Dendritic cell treated with granulocyte-macrophage colony-stimulating factor and Interleukin-4, amounts not matched to agents 40 ng/mL and 50 ng/mL, for 4 days (primary cell): ENCODE data around the gene TBC1D8.

Source experiments
- H3K27ac Mint-ChIP-seq: one replicate; pipeline ENCODE4 v1.8.0; 2022; ENCODE audit warnings: mild to moderate bottlenecking, mixed read lengths
- H3K27me3 Mint-ChIP-seq: one replicate; pipeline ENCODE4 v1.8.0; 2022; ENCODE audit warnings: mild to moderate bottlenecking, mixed read lengths
- H3K36me3 Mint-ChIP-seq: one replicate; pipeline ENCODE4 v1.8.0; 2022; ENCODE audit warnings: low read depth, mixed read lengths
- H3K4me1 Mint-ChIP-seq: one replicate; pipeline ENCODE4 v1.8.0; 2022; ENCODE audit warnings: low read depth, mixed read lengths
- H3K4me3 Mint-ChIP-seq: one replicate; pipeline ENCODE4 v1.8.0; 2022; ENCODE audit warnings: mild to moderate bottlenecking, moderate library complexity, mixed read lengths
- H3K9me3 Mint-ChIP-seq: one replicate; pipeline ENCODE4 v1.8.0; 2022; ENCODE audit warnings: mixed read lengths
- intact Hi-C: fragments of 100-400 bp; cut with micrococcal nuclease; formaldehyde crosslinking; loops from one replicate; pipeline ENCODE4 v1.15.0; 2022

The TBC1D8 gene

DNA sequence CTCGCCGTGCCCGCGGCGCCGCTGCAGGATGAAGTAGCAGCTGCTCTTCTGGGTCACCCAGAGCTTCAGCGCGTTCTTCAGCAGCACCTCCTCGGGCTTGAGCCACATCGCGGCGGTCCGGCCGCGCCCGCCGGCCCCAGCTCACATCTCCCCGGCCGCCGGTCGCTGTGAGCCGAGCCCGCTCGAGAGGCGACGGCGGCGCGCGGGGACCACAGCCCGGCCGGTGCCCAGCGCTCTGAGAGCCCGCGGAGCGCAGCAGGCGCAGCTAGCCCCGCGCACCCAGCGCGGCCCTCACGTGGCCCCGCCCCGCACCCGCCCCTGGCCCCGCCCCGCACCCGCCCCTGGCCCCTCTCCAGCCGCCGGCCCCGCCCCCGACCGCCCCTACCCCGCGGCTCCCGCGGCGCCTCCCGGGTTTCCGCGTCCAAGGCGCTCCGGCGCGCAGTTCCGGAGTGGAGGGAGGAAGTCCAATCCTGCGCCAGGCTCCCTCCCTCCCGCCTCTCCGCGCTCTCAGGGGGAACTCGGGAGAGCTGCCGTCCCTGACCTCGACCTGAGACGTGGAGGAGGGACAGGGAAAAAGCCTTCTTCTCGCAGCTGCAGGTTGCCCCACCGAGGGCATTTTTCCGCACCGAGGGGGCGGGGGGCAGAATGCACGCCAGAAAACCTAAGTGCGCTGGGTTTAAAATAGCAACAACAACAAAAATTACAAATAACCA, at the start of gene TBC1D8:
Gene TBC1D8, minus strand, starts transcription at position 237 of the 713 bp plus-strand sequence. Its CDS starts 129 bp downstream, at position 108.
- peaks cover 6% of the 10 kb centered on the region for H3K36me3 Mint-ChIP-seq
- peak within 1 kb of the TSS; percentile 79 for H3K27ac Mint-ChIP-seq
- intact Hi-C loops, result loop anchor here (5.0 kb wide), 2 partner anchors 41 to 114 kb away; no protein-coding TSS in a partner anchor
- peaks cover 17% of the 10 kb centered on the region for H3K27me3 Mint-ChIP-seq
- peaks cover 46% of the 10 kb centered on the region for H3K4me1 Mint-ChIP-seq
- no peaks in the 10 kb centered on the region for H3K9me3 Mint-ChIP-seq
- H3K4me3 Mint-ChIP-seq, result peak within 1 kb of the TSS; percentile 91

DNA sequence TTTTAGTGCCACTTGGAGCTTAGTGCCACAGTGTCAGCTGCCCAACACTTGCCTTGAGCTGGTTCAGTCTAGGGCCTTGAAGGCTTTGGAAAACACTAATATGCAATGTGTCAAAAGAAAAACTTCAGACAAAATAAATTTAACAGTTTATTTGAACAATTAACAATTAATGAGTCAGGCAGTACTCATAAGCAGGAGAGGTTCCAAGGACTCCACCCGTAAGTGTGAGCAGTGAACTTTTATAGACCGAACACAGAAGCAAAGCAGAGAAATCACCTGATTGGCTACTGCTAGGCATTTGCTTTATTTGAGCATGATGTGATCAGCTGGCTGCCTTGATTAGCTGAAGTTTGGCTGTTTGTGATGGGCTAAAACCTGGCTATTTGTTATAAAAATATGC, 49.5 kb upstream of the TBC1D8 start:
- Mint-ChIP-seq H3K4me1 (peaks cover 5% of the 10 kb centered on the region), H3K4me3 (no peak overlapping the region), H3K9me3 (no peaks in the 10 kb centered on the region), H3K27me3 (no peaks in the 10 kb centered on the region), H3K36me3 (no peaks in the 10 kb centered on the region), H3K27ac (no peak overlapping the region)
- intact Hi-C loops, result no loop called here

DNA sequence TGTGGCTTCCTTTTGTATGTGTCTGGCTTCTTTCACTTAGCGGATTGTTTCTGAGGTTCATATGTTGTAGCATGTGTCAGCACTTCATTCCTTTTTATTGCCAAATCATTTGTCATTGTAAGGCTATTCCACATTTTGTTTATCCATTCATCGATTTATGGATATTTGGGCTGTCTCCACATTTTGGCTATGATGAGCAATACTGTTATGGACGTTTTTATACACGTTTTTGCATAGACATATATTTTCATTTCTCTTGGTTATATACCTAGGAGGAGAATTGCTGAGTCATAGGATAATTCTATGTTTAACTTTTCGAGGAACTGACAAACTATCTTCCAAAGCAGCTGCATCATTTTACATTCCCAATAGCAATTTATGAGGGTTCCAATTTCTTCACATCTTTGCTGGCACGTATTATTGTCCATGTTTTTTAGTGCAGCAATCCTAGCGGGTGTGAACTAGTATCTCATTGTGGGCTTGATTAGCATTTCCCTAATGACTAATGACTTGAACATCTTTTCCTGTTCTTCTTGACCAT, 48.1 kb upstream of the TBC1D8 start:
- H3K4me3 Mint-ChIP-seq, result no peak overlapping the region
- intact Hi-C loops, result no loop called here

DNA sequence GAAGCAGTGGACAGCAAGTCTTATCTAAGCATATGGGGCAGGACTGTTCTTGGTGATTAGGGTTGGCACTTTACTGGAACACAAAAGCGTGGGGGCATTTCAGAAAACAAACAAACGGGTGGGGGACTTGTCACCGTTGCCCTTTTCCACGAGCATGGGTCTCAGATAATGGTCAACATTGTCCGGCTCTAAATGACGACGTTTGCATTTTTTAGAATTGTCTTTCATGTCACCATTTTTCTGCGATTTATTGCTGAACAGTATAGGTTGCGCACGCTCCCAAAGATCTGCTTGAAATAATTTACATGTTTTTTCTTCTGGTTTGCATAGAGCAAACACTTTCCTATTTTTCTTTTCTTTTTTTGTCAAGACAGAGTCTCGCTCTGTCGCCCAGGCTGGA, 46.6 kb upstream of the TBC1D8 start:
- intact Hi-C loops, result no loop called here
- H3K9me3 Mint-ChIP-seq, result no peaks in the 10 kb centered on the region
- no peaks in the 10 kb centered on the region for H3K36me3 Mint-ChIP-seq
- H3K4me3 Mint-ChIP-seq, result no peak overlapping the region
- no peak overlapping the region for H3K27ac Mint-ChIP-seq
- H3K27me3 Mint-ChIP-seq, result peaks cover 2% of the 10 kb centered on the region
- H3K4me1 Mint-ChIP-seq, result peaks cover 11% of the 10 kb centered on the region

More for the DNA sequence above, 48.1 kb upstream of the TBC1D8 start:
- Mint-ChIP-seq H3K27me3 (no peaks in the 10 kb centered on the region), H3K4me1 (peaks cover 5% of the 10 kb centered on the region), H3K36me3 (no peaks in the 10 kb centered on the region), H3K9me3 (no peaks in the 10 kb centered on the region), H3K27ac (no peak overlapping the region)

DNA sequence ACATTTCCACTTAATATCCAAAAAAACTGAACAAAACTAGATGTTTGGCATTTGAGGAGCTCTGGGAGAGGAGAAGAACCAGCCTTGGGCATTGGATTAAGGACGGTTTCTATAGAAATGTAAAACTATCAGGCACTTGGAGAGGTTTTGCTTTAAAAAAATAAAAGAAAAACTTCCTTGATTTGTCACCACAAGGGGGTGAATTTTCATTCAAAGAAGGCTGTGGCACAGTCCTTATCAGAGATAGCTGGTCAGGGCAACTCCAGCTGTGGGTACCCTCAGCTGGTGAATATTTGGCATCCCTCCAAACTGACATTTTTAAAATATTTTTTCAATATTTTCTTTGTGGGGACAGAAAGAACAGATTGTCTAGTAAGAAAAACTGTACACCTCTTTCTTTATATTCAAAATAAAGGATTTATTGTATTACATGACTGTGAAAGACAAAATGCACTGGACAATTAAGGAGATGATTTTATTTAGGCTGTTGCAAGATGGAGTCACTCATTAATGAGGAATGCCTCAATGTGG, 46.1 kb upstream of the TBC1D8 start:
- Mint-ChIP-seq H3K36me3 (no peaks in the 10 kb centered on the region), H3K27me3 (peaks cover 2% of the 10 kb centered on the region), H3K4me3 (no peak overlapping the region), H3K9me3 (no peaks in the 10 kb centered on the region), H3K4me1 (peaks cover 12% of the 10 kb centered on the region), H3K27ac (no peak overlapping the region)
- intact Hi-C loops, result no loop called here

DNA sequence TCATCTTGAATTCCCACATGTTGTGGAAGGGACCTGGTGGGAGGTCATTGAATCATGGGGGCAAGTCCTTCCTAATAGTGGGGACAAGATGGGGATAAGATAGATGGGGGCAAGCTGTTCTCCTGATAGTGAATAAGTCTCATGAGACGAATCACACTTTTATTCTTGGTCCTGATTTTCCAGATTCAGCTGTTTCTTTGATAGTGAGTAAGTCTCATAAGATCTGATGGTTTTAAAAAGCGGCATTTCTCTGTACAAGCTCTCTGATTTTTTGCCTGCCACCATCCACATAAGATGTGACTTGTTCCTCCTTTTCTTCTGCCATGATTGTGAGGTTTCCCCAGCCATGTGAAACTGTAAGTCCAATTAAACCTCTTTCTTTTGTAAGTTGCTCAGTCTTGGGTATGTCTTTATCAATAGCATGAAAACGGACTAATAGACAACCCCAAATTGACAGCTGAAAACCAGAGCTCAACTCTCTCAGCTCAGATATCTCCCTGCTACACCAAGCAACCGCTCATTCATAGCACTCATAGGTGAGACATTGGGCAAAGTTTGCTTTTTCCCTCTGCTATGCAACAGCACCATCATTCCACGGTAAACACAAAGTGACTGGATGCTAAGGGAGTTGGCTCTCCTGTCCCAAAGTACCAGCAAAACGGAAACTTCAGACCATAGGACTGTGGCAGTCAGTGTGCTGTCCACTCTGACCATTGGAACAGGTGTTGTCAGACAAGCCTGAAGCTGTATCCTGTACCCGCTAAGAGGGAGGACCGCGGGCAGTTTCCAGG, 44.9 kb upstream of the TBC1D8 start:
- Mint-ChIP-seq H3K4me1 (peaks cover 18% of the 10 kb centered on the region), H3K27me3 (peaks cover 2% of the 10 kb centered on the region), H3K36me3 (no peaks in the 10 kb centered on the region), H3K9me3 (no peaks in the 10 kb centered on the region), H3K27ac (no peak overlapping the region), H3K4me3 (no peak overlapping the region)
- intact Hi-C loops, result no loop called here

DNA sequence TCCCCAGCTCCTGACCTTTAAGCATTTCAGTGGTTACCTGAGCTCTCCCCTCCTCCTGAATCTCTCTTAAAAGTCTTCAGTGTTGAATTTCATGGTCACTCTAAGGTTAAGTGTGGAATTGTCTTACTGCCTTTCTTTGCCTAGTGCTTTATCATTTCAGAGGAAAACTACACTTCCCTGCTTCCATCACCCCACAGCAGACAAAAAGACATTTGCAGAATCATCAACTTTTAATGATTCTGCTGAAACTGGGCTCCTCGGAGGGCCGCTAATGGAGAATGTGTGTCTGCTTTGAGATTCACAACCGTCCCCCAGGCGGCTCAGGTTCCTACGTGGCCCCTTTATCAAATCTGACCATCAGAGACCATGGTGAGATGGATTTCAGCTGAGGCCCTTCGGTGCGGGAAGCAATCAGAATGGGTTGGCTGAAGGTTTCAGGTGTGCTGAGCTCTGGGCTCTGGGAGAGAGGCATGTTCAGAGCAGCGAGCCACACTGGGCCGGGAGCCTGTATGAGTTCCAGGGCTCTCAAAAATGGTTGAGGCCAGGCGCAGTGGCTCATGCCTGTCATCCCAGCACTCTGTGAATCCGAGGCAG, 41.9 kb upstream of the TBC1D8 start:
- peak overlapping the region; percentile 12 for H3K27ac Mint-ChIP-seq
- intact Hi-C loops, result loop anchor here (5.0 kb wide), 1 partner anchor 41 kb away; the partner anchor contains the start of gene TBC1D8
- peaks cover 11% of the 10 kb centered on the region for H3K9me3 Mint-ChIP-seq
- H3K4me1 Mint-ChIP-seq, result peaks cover 23% of the 10 kb centered on the region
- H3K4me3 Mint-ChIP-seq, result no peak overlapping the region
- peaks cover 2% of the 10 kb centered on the region for H3K27me3 Mint-ChIP-seq
- no peaks in the 10 kb centered on the region for H3K36me3 Mint-ChIP-seq

DNA sequence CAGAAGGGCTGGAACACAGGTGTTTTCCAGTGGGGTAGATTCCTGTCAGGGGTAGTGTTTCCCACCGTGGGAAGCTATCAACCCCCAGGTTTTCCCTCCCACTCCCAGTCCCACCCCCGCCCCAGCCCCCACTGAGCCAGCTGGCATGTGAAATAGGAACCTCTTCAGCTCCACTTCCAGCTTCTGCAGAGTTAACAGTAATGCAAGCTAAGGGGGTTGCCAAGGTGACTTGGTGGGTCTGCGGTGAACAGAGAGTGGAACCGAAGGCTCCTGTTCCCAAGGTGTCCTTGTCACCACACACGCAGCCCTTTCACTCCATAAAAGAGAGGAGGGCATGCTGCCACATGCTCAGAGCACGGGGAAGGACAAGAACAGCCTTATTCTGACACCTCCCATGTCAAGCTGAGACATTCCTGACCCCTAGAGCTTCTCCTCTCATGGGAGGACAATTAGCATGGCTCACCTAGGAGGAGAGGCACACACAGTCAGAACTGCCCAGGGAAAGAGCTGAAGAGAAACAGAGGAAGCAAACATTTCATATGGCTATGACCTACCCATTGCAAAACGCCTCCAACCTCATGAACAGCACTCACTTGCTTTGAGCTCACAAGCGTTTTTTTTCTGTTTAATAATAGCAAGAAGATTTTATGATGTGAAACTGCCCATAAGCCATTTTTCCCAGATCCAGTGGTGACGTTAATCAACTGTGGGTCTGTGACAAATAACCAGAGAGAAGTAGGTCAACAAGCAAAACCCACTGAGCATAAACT, 39.8 kb upstream of the TBC1D8 start:
- H3K27ac Mint-ChIP-seq, result peak overlapping the region; percentile 74
- intact Hi-C loops, result loop anchor here (5.0 kb wide), 1 partner anchor 39 kb away; the partner anchor contains the start of gene TBC1D8
- H3K4me1 Mint-ChIP-seq, result peaks cover 23% of the 10 kb centered on the region
- peak overlapping the region; percentile 66 for H3K4me3 Mint-ChIP-seq
- H3K36me3 Mint-ChIP-seq, result no peaks in the 10 kb centered on the region
- peaks cover 11% of the 10 kb centered on the region for H3K9me3 Mint-ChIP-seq
- H3K27me3 Mint-ChIP-seq, result peaks cover 2% of the 10 kb centered on the region

DNA sequence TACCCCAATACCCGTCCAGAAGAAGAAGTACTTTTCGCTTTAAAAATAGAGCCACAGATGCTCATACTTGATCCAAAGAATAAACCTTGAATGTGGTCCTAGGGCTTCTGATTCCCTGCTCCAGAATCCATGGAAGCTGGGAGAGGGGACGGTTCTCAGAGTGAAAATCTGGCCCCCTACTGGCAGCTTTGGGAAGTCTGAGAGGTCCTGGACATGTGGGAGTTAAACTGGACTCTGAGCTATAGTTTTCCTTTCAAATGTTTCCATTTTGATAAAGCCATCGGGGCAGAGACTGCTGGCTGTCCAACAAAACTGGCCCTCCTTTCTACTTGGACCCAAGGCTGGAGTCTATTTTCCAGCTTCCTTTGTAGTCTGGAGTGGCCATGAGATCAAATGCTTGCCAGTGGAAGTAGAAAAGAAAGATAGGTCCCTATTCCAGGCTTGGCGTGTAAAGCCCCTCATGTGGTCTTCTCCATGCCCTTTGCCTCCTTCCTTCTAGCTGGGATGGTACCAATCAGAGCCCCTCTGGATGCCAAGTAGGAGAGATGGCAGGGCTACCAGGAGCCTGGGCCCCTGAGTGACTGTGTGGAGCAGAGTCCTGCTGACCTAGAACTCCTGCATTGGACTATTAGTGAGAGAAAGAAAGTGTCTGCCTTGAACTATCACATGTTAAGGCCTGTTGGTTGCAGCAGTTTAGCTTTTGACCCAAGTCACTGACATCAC, 37.7 kb upstream of the TBC1D8 start:
- intact Hi-C loops, result no loop called here

DNA sequence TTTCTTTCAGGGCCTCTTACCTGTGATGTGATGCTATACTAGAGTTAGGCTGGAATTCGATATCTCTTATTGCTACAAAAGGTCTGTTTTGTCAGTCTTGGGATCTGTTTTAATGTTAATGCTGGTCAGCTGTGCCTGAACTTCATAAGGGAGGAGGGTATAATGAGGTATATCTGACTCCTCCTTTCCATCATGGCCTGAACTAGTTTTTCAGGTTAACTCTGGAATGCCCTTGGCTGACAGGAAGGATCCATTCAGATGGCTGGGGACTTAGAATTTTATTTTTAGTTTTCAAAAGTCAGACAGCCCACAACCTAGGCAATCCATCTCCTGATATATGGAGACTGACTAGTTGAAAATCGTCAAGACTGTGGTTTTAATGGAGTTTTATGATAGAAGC, 35.9 kb upstream of the TBC1D8 start:
- no peak overlapping the region for H3K27ac Mint-ChIP-seq
- H3K9me3 Mint-ChIP-seq, result peaks cover 11% of the 10 kb centered on the region
- H3K27me3 Mint-ChIP-seq, result no peaks in the 10 kb centered on the region
- no peak overlapping the region for H3K4me3 Mint-ChIP-seq
- intact Hi-C loops, result no loop called here
- no peaks in the 10 kb centered on the region for H3K36me3 Mint-ChIP-seq
- peaks cover 15% of the 10 kb centered on the region for H3K4me1 Mint-ChIP-seq

More for the DNA sequence above, 37.7 kb upstream of the TBC1D8 start:
- Mint-ChIP-seq H3K27me3 (peaks cover 2% of the 10 kb centered on the region), H3K27ac (peak overlapping the region; percentile 45), H3K9me3 (peaks cover 11% of the 10 kb centered on the region), H3K4me3 (no peak overlapping the region), H3K4me1 (peaks cover 23% of the 10 kb centered on the region), H3K36me3 (no peaks in the 10 kb centered on the region)

DNA sequence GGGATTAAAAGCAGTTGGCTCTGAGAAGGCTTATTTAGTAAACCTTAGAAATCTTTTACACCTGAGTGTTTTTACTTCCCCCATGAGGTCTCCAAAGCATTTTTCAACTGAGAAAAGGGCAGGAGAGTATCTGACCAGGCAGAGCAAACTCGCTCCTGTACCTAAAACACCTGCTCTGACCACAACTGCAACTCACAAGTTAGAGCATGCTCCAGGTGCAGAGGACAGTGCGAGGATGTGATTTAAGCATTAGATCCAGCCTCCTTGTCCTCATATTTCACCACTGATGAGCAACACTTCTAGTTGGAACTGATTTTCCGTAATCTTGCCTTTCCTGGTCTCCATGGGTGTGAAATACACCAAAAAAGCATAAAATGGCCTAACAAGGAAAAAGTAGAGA, 34.5 kb upstream of the TBC1D8 start:
- Mint-ChIP-seq H3K4me3 (no peak overlapping the region), H3K4me1 (peaks cover 8% of the 10 kb centered on the region), H3K36me3 (no peaks in the 10 kb centered on the region), H3K9me3 (peaks cover 11% of the 10 kb centered on the region), H3K27me3 (no peaks in the 10 kb centered on the region), H3K27ac (no peak overlapping the region)
- intact Hi-C loops, result no loop called here

DNA sequence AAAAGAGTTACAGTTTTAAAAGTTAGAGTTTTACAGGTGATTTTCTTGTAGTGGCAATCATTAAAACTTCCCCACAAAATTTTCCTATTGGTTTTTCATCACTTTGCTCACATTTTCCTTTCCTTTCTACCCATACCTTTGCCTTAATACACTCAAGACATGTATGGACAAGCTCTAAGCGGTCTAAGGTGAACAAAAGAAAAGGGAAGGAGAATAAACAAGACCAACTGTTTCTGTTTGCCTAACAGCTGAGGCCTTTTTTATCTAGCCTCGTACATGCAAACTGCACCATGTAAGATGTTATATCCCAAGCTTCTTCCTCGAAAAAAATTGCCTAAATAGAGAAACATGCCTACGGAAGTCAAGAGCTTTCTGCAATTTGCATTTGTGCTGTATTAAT, 33.9 kb upstream of the TBC1D8 start:
- Mint-ChIP-seq H3K27me3 (no peaks in the 10 kb centered on the region), H3K4me1 (peaks cover 13% of the 10 kb centered on the region), H3K9me3 (peaks cover 11% of the 10 kb centered on the region), H3K4me3 (no peak overlapping the region), H3K27ac (no peak overlapping the region), H3K36me3 (no peaks in the 10 kb centered on the region)
- intact Hi-C loops, result no loop called here

DNA sequence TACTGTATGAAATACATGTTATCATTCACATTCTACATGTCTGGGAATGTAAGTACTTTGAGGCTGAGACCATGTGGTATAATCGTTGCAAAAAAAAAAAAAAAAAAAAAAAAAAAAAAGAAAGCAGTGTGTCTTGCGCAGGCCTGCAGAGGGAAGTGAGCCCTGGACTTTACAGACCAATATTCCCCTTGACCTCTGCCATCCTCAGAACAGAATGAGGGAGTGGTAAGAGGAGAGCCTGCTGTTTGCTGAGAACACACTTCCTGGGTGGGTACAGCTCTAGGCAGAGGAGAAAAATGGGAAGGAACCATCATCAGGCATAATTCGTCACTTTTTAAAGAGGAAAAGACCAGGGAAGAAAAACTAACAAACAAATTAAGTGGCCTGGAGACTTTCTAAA, 28.8 kb upstream of the TBC1D8 start:
- Mint-ChIP-seq H3K27me3 (no peaks in the 10 kb centered on the region), H3K36me3 (no peaks in the 10 kb centered on the region)

More for the DNA sequence above, 28.8 kb upstream of the TBC1D8 start:
- Mint-ChIP-seq H3K9me3 (no peaks in the 10 kb centered on the region), H3K4me3 (no peak overlapping the region), H3K27ac (peak overlapping the region; percentile 83), H3K4me1 (peaks cover 55% of the 10 kb centered on the region)
- intact Hi-C loops, result no loop called here
